ENCODE data around the gene GHDC.
"Not testable (repeated sequence)": the region's sequence is repeated elsewhere in the genome, so short reads cannot be mapped to it uniquely, and the experiment has no call there.

The GHDC gene

DNA sequence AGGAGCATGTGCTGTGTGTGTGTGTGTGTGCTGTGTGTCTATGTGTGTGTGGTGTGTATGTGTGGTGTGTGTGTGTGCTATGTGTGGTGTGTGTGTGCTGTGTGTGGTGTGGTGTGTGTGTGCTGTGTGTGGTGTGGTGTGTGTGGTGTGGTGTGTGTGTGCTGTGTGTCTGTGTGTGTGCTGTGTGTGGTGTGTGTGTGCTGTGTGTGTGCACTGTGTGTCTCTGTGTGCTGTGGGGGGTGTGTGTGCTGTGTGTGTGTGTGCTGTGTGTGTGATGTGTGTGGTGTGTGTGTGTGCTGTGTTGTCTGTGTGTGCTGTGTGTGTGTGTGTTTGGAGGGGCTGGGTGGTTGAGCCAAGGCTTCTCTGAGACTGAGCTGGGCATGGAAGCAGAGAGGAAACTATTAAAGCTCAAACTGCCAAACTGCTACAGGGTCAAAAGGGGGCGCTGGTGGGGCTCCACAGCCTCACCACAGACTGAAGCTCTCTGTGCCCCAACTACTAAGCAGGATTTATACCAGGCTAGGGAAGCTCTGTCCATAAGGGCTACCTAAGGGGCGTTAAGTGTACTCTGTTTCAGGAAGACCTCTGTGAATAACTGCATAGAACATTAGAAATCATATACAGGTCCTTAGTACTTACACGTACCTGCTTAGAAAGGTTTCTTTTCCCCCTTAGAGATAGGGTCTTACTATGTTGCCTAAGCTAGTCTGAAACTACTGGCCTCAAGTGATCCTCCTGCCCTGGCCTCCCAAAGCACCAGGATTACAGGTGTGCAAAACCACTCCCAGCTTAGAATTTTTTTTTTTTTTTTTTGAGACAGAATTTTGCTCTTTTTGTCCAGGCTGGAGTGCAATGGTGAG lies 27.8 kb upstream of the GHDC start:
- Histone ChIP-seq H4K20me1 (ENCODE audit: insufficient read depth, low read length) (no peaks in the 10 kb centered on the region), H3K27me3 (ENCODE audit: insufficient read depth, low read length) (no peaks in the 10 kb centered on the region), H3K27ac (ENCODE audit: low read depth, low read length, poor library complexity, severe bottlenecking) (no peak overlapping the region), H3K4me3 (ENCODE audit: low read depth, low read length, poor library complexity, severe bottlenecking) (no peak overlapping the region), H3K9me3 (ENCODE audit: low read length) (no peaks in the 10 kb centered on the region), H2AFZ (ENCODE audit: low read length) (no peak overlapping the region), H3K9me2 (ENCODE audit: low read depth, low read length) (no peaks in the 10 kb centered on the region), H3F3A (ENCODE audit: insufficient read depth, low read length) (no peaks in the 10 kb centered on the region), H3K9ac (ENCODE audit: low read length) (no peak overlapping the region), H3K4me1 (ENCODE audit: insufficient read depth, low read length, severe bottlenecking) (no peaks in the 10 kb centered on the region), H3K36me3 (ENCODE audit: insufficient read depth, low read length) (no peaks in the 10 kb centered on the region), H3K79me2 (ENCODE audit: insufficient read depth, low read length) (no peaks in the 10 kb centered on the region), H3K4me2 (ENCODE audit: low read length) (no peak overlapping the region)
- TF ChIP-seq EZH2 (IDR thresholded peaks at IDR 0.05; ENCODE audit: borderline replicate concordance, low read length), result no peak
- TF ChIP-seq, protein P1, sequence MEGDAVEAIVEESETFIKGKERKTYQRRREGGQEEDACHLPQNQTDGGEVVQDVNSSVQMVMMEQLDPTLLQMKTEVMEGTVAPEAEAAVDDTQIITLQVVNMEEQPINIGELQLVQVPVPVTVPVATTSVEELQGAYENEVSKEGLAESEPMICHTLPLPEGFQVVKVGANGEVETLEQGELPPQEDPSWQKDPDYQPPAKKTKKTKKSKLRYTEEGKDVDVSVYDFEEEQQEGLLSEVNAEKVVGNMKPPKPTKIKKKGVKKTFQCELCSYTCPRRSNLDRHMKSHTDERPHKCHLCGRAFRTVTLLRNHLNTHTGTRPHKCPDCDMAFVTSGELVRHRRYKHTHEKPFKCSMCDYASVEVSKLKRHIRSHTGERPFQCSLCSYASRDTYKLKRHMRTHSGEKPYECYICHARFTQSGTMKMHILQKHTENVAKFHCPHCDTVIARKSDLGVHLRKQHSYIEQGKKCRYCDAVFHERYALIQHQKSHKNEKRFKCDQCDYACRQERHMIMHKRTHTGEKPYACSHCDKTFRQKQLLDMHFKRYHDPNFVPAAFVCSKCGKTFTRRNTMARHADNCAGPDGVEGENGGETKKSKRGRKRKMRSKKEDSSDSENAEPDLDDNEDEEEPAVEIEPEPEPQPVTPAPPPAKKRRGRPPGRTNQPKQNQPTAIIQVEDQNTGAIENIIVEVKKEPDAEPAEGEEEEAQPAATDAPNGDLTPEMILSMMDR (IDR thresholded peaks at IDR 0.05; ENCODE audit: low read length), result peak; percentile 74

DNA sequence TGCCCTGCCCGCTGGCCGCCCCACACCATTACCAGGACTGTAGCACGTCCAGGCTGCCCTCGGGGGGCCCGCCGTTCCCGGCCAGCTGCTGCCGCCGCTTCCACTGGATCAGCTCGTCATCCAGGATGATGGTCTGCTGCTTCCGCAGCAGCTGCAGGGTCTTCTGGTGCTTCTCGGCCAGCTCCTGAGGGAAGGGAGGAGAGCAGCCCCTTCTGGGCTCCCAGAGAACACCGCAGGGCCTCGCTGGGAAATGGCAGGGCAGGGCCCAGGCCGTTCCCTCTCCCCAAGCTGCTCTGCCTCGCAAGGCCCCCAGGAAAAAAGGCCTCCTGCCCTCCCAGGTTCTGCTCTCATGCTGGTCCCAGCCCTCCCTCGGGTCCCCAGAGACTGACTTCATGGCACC lies 25.0 kb upstream of the GHDC start:
- not testable (repeated sequence) for H3K4me3 ChIP-seq (ENCODE audit: low read depth, low read length, poor library complexity, severe bottlenecking); H3K4me2 ChIP-seq (ENCODE audit: low read length); H3K9me3 ChIP-seq (ENCODE audit: low read length); H3K27ac ChIP-seq (ENCODE audit: low read depth, low read length, poor library complexity, severe bottlenecking); H4K20me1 ChIP-seq (ENCODE audit: insufficient read depth, low read length); H3K79me2 ChIP-seq (ENCODE audit: insufficient read depth, low read length); H2AFZ ChIP-seq (ENCODE audit: low read length); H3K9me2 ChIP-seq (ENCODE audit: low read depth, low read length); H3K36me3 ChIP-seq (ENCODE audit: insufficient read depth, low read length); H3K4me1 ChIP-seq (ENCODE audit: insufficient read depth, low read length, severe bottlenecking); H3K9ac ChIP-seq (ENCODE audit: low read length); H3F3A ChIP-seq (ENCODE audit: insufficient read depth, low read length); H3K27me3 ChIP-seq (ENCODE audit: insufficient read depth, low read length)

DNA sequence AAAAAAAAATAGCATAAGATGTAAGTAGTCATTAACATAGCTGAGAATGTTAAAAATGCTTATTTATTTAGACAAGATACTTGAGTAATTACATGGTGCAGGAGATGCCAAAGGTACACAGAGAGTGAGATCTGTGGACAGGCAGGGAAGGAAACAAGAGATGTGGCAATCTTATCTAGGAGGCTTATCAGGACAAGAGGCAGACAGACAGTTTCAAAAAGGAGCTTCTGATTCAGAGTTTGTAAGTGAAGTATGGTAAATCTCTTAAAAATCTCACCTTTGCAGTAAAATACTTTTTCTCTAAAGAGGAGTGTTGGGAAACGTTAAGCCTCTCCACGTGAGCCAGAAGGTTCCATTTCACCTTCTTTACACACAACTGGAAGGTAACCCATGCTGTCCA lies 19.9 kb upstream of the GHDC start:
- H3K27ac ChIP-seq (ENCODE audit: low read depth, low read length, poor library complexity, severe bottlenecking), result no peak overlapping the region
- TF ChIP-seq EZH2 (IDR thresholded peaks at IDR 0.05; ENCODE audit: borderline replicate concordance, low read length), result no peak
- TF ChIP-seq, protein P1 (IDR thresholded peaks at IDR 0.05; ENCODE audit: low read length), result no peak
- no peak overlapping the region for H3K9ac ChIP-seq (ENCODE audit: low read length)
- H2AFZ ChIP-seq (ENCODE audit: low read length), result no peak overlapping the region
- no peaks in the 10 kb centered on the region for H3K79me2 ChIP-seq (ENCODE audit: insufficient read depth, low read length)
- no peak overlapping the region for H3K4me3 ChIP-seq (ENCODE audit: low read depth, low read length, poor library complexity, severe bottlenecking)
- H3K36me3 ChIP-seq (ENCODE audit: insufficient read depth, low read length), result no peaks in the 10 kb centered on the region
- H4K20me1 ChIP-seq (ENCODE audit: insufficient read depth, low read length), result no peaks in the 10 kb centered on the region
- H3K9me2 ChIP-seq (ENCODE audit: low read depth, low read length), result no peaks in the 10 kb centered on the region
- no peaks in the 10 kb centered on the region for H3K4me1 ChIP-seq (ENCODE audit: insufficient read depth, low read length, severe bottlenecking)
- no peaks in the 10 kb centered on the region for H3F3A ChIP-seq (ENCODE audit: insufficient read depth, low read length)
- H3K4me2 ChIP-seq (ENCODE audit: low read length), result no peak overlapping the region
- H3K27me3 ChIP-seq (ENCODE audit: insufficient read depth, low read length), result no peaks in the 10 kb centered on the region
- H3K9me3 ChIP-seq (ENCODE audit: low read length), result no peaks in the 10 kb centered on the region

DNA sequence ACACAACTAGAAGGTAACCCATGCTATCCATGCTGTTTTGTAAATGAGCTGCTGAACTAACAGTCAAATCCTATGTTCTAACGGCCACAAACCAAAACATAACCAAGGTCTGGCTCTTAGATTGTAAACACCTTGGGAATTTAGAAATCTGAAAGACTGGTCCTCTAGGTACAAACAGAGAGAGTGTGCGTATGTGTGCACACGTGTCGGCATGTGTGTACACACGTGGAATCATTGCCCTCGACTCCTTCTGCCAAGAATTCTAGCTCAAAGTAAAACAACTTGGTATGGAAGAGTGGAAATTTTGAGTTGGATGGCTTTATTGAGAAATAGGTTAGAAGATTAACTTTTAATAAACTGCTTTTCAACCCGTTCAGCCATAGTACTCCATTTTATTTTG lies 18.1 kb upstream of the GHDC start:
- no peak overlapping the region for H3K9ac ChIP-seq (ENCODE audit: low read length)
- H3K36me3 ChIP-seq (ENCODE audit: insufficient read depth, low read length), result no peaks in the 10 kb centered on the region
- no peaks in the 10 kb centered on the region for H3K9me3 ChIP-seq (ENCODE audit: low read length)
- no peaks in the 10 kb centered on the region for H3K79me2 ChIP-seq (ENCODE audit: insufficient read depth, low read length)
- no peaks in the 10 kb centered on the region for H3K9me2 ChIP-seq (ENCODE audit: low read depth, low read length)
- H3F3A ChIP-seq (ENCODE audit: insufficient read depth, low read length), result no peaks in the 10 kb centered on the region
- no peak for TF ChIP-seq EZH2 (IDR thresholded peaks at IDR 0.05; ENCODE audit: borderline replicate concordance, low read length)
- TF ChIP-seq, protein P1 (IDR thresholded peaks at IDR 0.05; ENCODE audit: low read length), result no peak
- no peak overlapping the region for H3K27ac ChIP-seq (ENCODE audit: low read depth, low read length, poor library complexity, severe bottlenecking)
- no peak overlapping the region for H2AFZ ChIP-seq (ENCODE audit: low read length)
- no peaks in the 10 kb centered on the region for H3K4me1 ChIP-seq (ENCODE audit: insufficient read depth, low read length, severe bottlenecking)
- no peaks in the 10 kb centered on the region for H3K27me3 ChIP-seq (ENCODE audit: insufficient read depth, low read length)
- H3K4me2 ChIP-seq (ENCODE audit: low read length), result no peak overlapping the region
- H4K20me1 ChIP-seq (ENCODE audit: insufficient read depth, low read length), result no peaks in the 10 kb centered on the region
- no peak overlapping the region for H3K4me3 ChIP-seq (ENCODE audit: low read depth, low read length, poor library complexity, severe bottlenecking)

DNA sequence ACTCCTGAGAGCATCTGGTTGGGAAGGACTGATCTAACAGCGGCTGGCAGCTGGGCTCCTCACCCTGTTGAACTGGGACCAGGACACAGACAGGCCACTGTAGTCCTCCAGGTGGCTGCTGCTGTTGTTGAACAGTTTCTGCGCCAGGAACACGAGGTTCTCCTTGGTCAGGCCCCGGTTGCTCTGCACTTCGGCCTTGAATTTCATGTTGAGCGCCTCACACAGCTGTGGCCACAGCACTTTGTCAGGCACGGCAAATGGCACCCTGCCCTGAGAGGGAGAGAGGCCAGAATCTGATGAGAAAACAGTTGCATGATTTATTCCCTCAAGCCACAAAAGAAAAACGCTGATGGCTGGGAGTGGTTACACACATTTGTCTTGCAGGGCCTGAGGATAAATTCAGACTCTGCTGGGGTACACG lies 17.6 kb upstream of the GHDC start:
- not testable (repeated sequence) for H2AFZ ChIP-seq (ENCODE audit: low read length); H3K9ac ChIP-seq (ENCODE audit: low read length); H3K27ac ChIP-seq (ENCODE audit: low read depth, low read length, poor library complexity, severe bottlenecking); H3K9me3 ChIP-seq (ENCODE audit: low read length); H4K20me1 ChIP-seq (ENCODE audit: insufficient read depth, low read length); H3K79me2 ChIP-seq (ENCODE audit: insufficient read depth, low read length); H3K4me3 ChIP-seq (ENCODE audit: low read depth, low read length, poor library complexity, severe bottlenecking); H3K36me3 ChIP-seq (ENCODE audit: insufficient read depth, low read length); H3K9me2 ChIP-seq (ENCODE audit: low read depth, low read length); H3F3A ChIP-seq (ENCODE audit: insufficient read depth, low read length); H3K27me3 ChIP-seq (ENCODE audit: insufficient read depth, low read length); H3K4me2 ChIP-seq (ENCODE audit: low read length); H3K4me1 ChIP-seq (ENCODE audit: insufficient read depth, low read length, severe bottlenecking)

Data from OCI-LY1 (cell line).